HepG2 (cell line): Measurements from ENCODE around the gene CLEC3B.

Experiments
- HOXD1 ChIP-seq: sonication (generic); formaldehyde crosslinking; IDR thresholded peaks from 2 replicates; pipeline ENCODE4 v1.5.0; 2020; ENCODE audit warnings: missing genetic modification reagents
- IKZF4 ChIP-seq: sonication (generic); formaldehyde crosslinking; IDR thresholded peaks from 2 replicates; pipeline ENCODE4 v1.5.1; 2020; ENCODE audit warnings: borderline replicate concordance, mild to moderate bottlenecking, low read depth, missing genetic modification reagents; ENCODE audit errors: not compliant biosample characterization
- KDM5A ChIP-seq: fragments of 200-600 bp; sonication (generic); IDR thresholded peaks from 2 replicates; pipeline ENCODE4 v1.7.0; 2018; ENCODE audit warnings: antibody characterized with exemption, mild to moderate bottlenecking, low read length, borderline replicate concordance
- POLR2A ChIP-seq, 2 experiments: IDR thresholded peaks; 2 replicates each; pipeline ENCODE4 v1.6.1; 2011; ENCODE audit warnings: low read depth in 2 of 2, low read length in 2 of 2, mild to moderate bottlenecking in 1 of 2, moderate library complexity in 1 of 2; ENCODE audit not compliant: insufficient read depth in 1 of 2
- RAD21 ChIP-seq: fragments of 450-650 bp; formaldehyde crosslinking; IDR thresholded peaks from 2 replicates; pipeline ENCODE4 v1.5.0; 2020; ENCODE audit warnings: mild to moderate bottlenecking
- TF ChIP-seq, protein P1 (sequence below): sonication (generic); formaldehyde crosslinking; IDR thresholded peaks from 2 replicates; pipeline ENCODE4 v1.9.0; 2021; ENCODE audit warnings: missing genetic modification reagents, borderline replicate concordance

GRCh38 chr3:45082142-45082538, 56.0 kb downstream of the CLEC3B start:
- TF ChIP-seq, protein P1, sequence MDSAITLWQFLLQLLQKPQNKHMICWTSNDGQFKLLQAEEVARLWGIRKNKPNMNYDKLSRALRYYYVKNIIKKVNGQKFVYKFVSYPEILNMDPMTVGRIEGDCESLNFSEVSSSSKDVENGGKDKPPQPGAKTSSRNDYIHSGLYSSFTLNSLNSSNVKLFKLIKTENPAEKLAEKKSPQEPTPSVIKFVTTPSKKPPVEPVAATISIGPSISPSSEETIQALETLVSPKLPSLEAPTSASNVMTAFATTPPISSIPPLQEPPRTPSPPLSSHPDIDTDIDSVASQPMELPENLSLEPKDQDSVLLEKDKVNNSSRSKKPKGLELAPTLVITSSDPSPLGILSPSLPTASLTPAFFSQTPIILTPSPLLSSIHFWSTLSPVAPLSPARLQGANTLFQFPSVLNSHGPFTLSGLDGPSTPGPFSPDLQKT: no peak
- no peak for TF ChIP-seq KDM5A
- TF ChIP-seq IKZF4 (CRISPR knock-in tag): no peak
- TF ChIP-seq POLR2A (IDR thresholded peaks at IDR 0.05; ENCODE audit: insufficient read depth in 1 of 2, low read depth in 2 of 2, low read length in 2 of 2): no peak
- no peak for TF ChIP-seq RAD21 (CRISPR knock-in tag)
- no peak for TF ChIP-seq HOXD1 (CRISPR knock-in tag)
